Activated CD4-positive, CD25-positive, alpha-beta regulatory T cell treated with anti-CD3 and anti-CD28 coated beads, Interleukin-2, amount 50 U/mL, for 16 hours (primary cell): ENCODE measurements around the gene DPT.
"Not testable (repeated sequence)": the region's sequence is repeated elsewhere in the genome, so short reads cannot be mapped to it uniquely, and the experiment has no call there.

ENCODE experiments used
- DNase-seq: peaks from one replicate; pipeline ENCODE4 v3.0.0-alpha.2; 2020; ENCODE audit warnings: low read depth, low spot score

Gene DPT

GRCh38 chr1:168728473-168729404, at the start of gene DPT:
TSS of gene DPT (minus strand) at chr1:168729206. CDS start at chr1:168729174, 32 bp downstream.
- DNase-seq: no peak

GRCh38 chr1:168775366-168775765, 46.4 kb upstream of the DPT start:
- DNase-seq: no peak

GRCh38 chr1:168774241-168774640, 45.2 kb upstream of the DPT start:
- DNase-seq: no peak

GRCh38 chr1:168772428-168773060, 43.5 kb upstream of the DPT start:
- no peak for DNase-seq

- no peak for DNase-seq
Measured at GRCh38 chr1:168771104-168771630, 42.2 kb upstream of the DPT start.

- DNase-seq: not testable (repeated sequence)
Measured at GRCh38 chr1:168769893-168770292, 40.9 kb upstream of the DPT start.

GRCh38 chr1:168767894-168768584, 39.0 kb upstream of the DPT start:
- no peak for DNase-seq

- no peak for DNase-seq
Measured at GRCh38 chr1:168766568-168766967, 37.6 kb upstream of the DPT start.

GRCh38 chr1:168763031-168763430, 34.0 kb upstream of the DPT start:
- no peak for DNase-seq

- DNase-seq: no peak
Measured at GRCh38 chr1:168762473-168762872, 33.5 kb upstream of the DPT start.

- DNase-seq: no peak
Measured at GRCh38 chr1:168760781-168761180, 31.8 kb upstream of the DPT start.

- no peak for DNase-seq
Measured at GRCh38 chr1:168760241-168760640, 31.2 kb upstream of the DPT start.

- DNase-seq: no peak
Measured at GRCh38 chr1:168759077-168759476, 30.1 kb upstream of the DPT start.

- no peak for DNase-seq
Measured at GRCh38 chr1:168758503-168758902, 29.5 kb upstream of the DPT start.

GRCh38 chr1:168755800-168756418, 26.9 kb upstream of the DPT start:
- DNase-seq: no peak

- DNase-seq: no peak
Measured at GRCh38 chr1:168752171-168752832, 23.3 kb upstream of the DPT start.

- no peak for DNase-seq
Measured at GRCh38 chr1:168751195-168751650, 22.2 kb upstream of the DPT start.

GRCh38 chr1:168742994-168743650, 14.1 kb upstream of the DPT start:
- DNase-seq: no peak

GRCh38 chr1:168742386-168742785, 13.4 kb upstream of the DPT start:
- DNase-seq: no peak

- DNase-seq: no peak
Measured at GRCh38 chr1:168739908-168740307, 10.9 kb upstream of the DPT start.
